ENCODE data around the gene TIGIT.

The TIGIT gene

DNA sequence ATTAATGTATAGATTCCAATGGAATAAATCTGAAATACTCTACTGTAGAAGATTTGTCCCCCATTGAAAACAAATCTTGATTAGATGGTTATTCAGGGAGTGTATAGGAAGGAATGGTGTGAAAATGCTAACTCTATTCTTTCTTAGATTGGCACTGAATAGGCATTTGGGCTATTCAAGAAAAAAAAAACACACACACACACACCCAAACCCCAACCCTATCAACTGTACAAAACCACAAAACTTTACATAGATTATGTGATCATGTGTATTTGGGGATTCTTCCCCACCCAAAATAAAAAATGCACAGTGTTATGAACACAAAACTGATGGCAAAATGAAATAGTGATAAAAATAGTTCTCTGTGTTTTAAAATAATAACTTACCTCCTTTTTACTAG is 61.8 kb downstream of the TIGIT start:
- no peak for DNase-seq

DNA sequence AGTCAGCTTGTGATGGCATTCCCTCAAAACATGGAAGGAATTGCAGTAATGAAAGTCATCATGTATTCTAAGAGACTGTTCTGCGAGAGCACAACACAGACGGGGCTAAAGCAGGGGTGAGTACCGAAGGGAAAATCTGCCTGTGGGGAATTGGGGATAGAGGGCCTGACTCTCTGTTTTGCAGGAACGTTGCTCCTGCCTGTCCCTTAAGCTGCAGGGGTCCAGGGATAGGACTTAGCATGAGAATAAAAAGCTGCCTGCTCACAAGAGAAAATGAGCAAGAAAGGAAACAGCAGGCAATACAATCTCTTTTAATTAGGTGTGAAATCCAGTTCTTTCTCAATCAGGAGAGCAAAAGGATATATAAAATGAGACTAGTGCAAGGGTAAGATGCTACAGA is 62.2 kb downstream of the TIGIT start:
- DNase-seq = no peak

DNA sequence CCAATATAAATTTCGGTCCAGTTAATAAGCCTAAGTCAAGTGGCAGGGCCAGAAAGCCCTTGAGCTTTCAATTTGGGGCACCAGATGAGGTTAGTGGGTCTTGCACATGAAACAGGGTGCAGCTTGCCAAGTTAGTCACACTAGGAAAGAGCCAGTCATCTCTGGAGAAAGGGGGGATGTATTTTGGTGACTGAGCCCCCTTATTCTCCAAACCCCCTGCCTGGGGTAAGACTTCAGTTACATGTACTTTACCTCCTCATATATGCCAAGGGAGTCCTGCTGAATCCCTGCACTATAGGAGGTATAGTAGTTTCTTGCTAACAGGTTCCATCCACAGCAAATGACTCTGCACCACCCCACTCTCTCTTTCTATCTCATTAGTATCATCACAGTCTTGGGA is 62.7 kb downstream of the TIGIT start:
- DNase-seq = no peak
